ENCODE data around the gene ANKFN1.

DNA sequence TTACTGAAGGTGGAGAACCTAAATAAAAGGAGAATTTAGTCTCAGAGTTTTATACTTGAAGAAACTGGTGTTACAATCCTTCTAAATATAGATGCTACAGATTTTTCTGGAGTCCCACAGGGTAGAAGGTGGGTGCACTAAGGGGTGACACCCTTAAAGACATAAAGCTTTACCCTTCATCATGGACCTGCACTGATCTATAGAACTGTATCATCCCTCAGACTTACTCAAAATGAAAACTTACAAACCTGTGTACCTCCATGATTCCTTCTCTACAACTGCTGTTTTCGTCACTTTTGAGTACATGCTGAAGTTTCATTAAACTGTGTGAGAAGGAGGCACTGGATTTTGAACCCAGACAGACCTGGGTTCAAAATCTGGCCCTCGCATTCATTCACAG is 270.7 kb downstream of the ANKFN1 start:
- TF ChIP-seq, protein P1, sequence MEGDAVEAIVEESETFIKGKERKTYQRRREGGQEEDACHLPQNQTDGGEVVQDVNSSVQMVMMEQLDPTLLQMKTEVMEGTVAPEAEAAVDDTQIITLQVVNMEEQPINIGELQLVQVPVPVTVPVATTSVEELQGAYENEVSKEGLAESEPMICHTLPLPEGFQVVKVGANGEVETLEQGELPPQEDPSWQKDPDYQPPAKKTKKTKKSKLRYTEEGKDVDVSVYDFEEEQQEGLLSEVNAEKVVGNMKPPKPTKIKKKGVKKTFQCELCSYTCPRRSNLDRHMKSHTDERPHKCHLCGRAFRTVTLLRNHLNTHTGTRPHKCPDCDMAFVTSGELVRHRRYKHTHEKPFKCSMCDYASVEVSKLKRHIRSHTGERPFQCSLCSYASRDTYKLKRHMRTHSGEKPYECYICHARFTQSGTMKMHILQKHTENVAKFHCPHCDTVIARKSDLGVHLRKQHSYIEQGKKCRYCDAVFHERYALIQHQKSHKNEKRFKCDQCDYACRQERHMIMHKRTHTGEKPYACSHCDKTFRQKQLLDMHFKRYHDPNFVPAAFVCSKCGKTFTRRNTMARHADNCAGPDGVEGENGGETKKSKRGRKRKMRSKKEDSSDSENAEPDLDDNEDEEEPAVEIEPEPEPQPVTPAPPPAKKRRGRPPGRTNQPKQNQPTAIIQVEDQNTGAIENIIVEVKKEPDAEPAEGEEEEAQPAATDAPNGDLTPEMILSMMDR (IDR thresholded peaks at IDR 0.05), result no peak
- TF ChIP-seq POLR2A (IDR thresholded peaks at IDR 0.05), result no peak

Data from body of pancreas (tissue), 4 donors.